Thyroid gland (tissue), 4 donors: ENCODE data around the gene PTPRR. TPM values are rescaled to one million over a fixed set of nuclear protein-coding genes. Genes with fewer than 3 reads are reported as not detected.

Source experiments
- DNase-seq, 2 donors: peaks; one replicate each; pipeline ENCODE4 v3.0.0-alpha.2; 2019
- H3K27ac ChIP-seq, 3 donors: fragments of 200-600 bp; sonication (generic); 1 replicate in 2 of 3; 2 replicates in 1 of 3; pipeline ENCODE4 v1.5.1; 2016 to 2019; ENCODE audit warnings: mild to moderate bottlenecking in 1 of 3, moderate library complexity in 1 of 3
- H3K27me3 ChIP-seq: fragments of 200-600 bp; sonication (generic); one replicate; pipeline ENCODE4 v1.5.1; 2019
- H3K36me3 ChIP-seq, 2 donors: fragments of 200-600 bp; sonication (generic); one replicate each; pipeline ENCODE4 v1.5.1; 2016 to 2019
- H3K4me1 ChIP-seq, 2 donors: fragments of 200-600 bp; sonication (generic); one replicate each; pipeline ENCODE4 v1.5.1; 2017 to 2019
- H3K4me3 ChIP-seq, 3 donors: fragments of 200-600 bp; sonication (generic); replicated peaks in 1 of 3; 1 replicate in 2 of 3; 2 replicates in 1 of 3; pipeline ENCODE4 v1.5.1; 2016; ENCODE audit warnings: mild to moderate bottlenecking in 1 of 3
- H3K9me3 ChIP-seq: fragments of 200-600 bp; sonication (generic); one replicate; pipeline ENCODE4 v1.5.1; 2017
- POLR2A ChIP-seq, 2 donors: fragments of 450-650 bp; IDR thresholded peaks; one replicate each; pipeline ENCODE4 v1.6.1; 2017; ENCODE audit warnings: antibody characterized with exemption in 2 of 2, mild to moderate bottlenecking in 2 of 2, moderate library complexity in 1 of 2
- WGBS, 2 donors: methylation state at CpG; one replicate each; pipeline ENCODE4 v1.1.5; 2017; 5-methylcytosine and 5-hydroxymethylcytosine counted together
- intact Hi-C: fragments of 100-400 bp; cut with DNase I; formaldehyde crosslinking; loops from one replicate; pipeline ENCODE4 v1.15.1; 2023
- total RNA-seq, 4 donors: library from RNA; depleted of rRNA; stranded (reverse); fragments of >200 nt; gene quantifications; one replicate each; pipeline ENCODE4 v1.2.3, GENCODE V29; 2016
- TF ChIP-seq, protein P1 (sequence below), 6 experiments: fragments of 200-600 bp in 3 of 6; fragments of 450-650 bp in 3 of 6; sonication (generic) in 3 of 6; IDR thresholded peaks; one replicate each; pipeline ENCODE4 v1.5.1; 2016 to 2019; ENCODE audit warnings: antibody characterized with exemption in 6 of 6, mild to moderate bottlenecking in 2 of 6, inconsistent platforms in 1 of 6, moderate library complexity in 1 of 6

The PTPRR gene
- total RNA-seq, 4 donors from 2014 or later, result 0.39 to 0.94 (median 0.67) TPM; not detected in 1

DNA sequence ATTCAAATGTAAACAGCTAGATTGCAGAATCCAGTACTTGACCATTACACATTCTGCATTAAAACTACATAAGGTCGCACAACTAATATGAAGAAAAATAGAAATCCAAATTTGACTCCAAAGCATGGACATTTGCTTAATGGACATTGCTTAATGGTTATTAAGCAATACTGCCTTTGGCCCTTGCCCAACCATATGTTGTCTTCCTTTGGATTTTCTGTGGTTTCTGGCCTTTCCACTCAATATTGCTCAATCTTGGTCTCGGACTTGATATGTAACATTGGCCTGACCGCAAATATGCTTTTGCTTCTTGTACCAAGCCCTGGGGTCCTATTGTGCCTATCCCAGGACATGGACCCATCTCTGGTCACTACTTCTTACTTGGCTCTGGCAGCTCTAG, 67.2 kb downstream of the PTPRR start:
- DNase-seq, result no peak
- no peaks in the 10 kb centered on the region for H3K36me3 ChIP-seq
- peaks cover 0 to 7% of the 10 kb centered on the region in 2 donors for H3K4me1 ChIP-seq
- no peaks in the 10 kb centered on the region for H3K9me3 ChIP-seq
- WGBS, 2 donors, result 87 to 88% methylated on average over 3 of the region's 3 CpGs
- no peaks in the 10 kb centered on the region for H3K27me3 ChIP-seq
- H3K4me3 ChIP-seq, result no peak overlapping the region
- no peak for TF ChIP-seq POLR2A (IDR thresholded peaks at IDR 0.05)
- TF ChIP-seq, protein P1, sequence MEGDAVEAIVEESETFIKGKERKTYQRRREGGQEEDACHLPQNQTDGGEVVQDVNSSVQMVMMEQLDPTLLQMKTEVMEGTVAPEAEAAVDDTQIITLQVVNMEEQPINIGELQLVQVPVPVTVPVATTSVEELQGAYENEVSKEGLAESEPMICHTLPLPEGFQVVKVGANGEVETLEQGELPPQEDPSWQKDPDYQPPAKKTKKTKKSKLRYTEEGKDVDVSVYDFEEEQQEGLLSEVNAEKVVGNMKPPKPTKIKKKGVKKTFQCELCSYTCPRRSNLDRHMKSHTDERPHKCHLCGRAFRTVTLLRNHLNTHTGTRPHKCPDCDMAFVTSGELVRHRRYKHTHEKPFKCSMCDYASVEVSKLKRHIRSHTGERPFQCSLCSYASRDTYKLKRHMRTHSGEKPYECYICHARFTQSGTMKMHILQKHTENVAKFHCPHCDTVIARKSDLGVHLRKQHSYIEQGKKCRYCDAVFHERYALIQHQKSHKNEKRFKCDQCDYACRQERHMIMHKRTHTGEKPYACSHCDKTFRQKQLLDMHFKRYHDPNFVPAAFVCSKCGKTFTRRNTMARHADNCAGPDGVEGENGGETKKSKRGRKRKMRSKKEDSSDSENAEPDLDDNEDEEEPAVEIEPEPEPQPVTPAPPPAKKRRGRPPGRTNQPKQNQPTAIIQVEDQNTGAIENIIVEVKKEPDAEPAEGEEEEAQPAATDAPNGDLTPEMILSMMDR (IDR thresholded peaks at IDR 0.05), result no peak
- no peak overlapping the region for H3K27ac ChIP-seq
- intact Hi-C loops, result no loop called here

DNA sequence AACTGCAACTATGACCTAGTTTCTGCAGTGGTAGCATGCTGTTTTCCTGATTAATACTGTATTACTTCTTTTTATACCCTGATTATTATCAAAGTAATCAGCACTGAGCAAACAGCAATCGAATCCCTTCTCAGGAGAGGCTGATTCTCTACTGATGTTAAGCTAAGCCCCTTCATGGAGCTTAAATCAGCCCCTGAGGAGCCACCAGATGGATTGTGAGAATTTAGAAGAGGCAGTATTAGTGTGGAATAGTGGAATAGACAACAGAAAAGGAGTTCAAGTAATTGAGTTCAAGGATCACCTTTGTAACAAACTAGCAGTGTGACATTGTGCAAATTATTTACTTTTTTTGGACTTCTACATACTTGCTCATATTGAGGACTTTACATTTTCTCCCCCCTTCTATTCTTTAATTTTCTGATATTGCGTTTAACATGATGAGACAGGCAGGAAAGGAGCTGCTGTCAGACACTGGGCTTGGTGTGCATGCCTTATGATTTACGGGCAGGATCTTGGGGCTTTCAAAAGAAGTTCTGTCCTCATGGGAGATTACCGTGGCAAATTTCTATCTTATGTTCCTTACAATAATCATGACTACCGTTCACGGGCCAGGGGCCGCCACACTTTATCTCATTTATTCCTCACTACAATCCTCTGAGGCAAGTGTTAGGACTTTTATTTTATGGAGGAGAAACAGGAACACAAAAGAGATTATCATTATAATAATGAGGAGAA, 68.0 kb downstream of the PTPRR start:
- intact Hi-C loops, result no loop called here

DNA sequence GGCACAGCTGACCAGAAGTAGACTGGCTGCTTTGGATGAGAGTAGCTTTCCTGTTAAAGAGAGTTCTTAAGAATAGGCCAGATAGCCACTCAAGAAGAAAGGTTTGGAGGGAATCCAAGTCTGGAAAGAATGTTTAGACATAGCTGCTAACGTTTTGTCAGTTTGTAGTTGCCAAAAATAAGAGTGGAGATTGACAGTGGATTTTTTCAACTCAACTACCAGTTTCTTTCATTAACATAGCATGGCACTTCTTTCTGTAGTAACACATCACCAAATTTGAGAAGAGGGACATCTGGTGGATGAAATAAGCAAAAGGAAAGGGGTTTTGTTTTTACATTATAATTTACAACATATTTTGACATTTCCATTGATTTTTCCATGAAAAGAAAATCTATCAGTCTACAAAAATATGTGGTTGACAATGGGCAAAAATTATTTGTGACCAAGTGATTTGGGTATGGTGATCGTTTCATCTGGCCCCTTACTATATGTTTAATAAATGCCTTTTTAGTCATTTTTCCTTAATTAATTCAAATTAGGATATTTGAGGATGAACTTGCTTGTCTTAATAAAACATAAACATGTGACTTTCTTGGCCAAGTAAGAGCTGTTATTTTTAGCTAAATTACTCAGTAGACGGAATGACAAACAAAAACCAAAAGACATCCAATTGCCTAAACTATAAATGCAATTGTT, 71.1 kb downstream of the PTPRR start:
- H3K9me3 ChIP-seq, result no peaks in the 10 kb centered on the region
- no peaks in the 10 kb centered on the region for H3K36me3 ChIP-seq
- H3K4me1 ChIP-seq, result peaks cover 0 to 7% of the 10 kb centered on the region in 2 donors
- H3K27ac ChIP-seq, result no peak overlapping the region
- TF ChIP-seq POLR2A (IDR thresholded peaks at IDR 0.05), result no peak
- TF ChIP-seq, protein P1 (IDR thresholded peaks at IDR 0.05), result peak in 3 of 6 experiments; percentile 19 to 39 (median 35)
- no peaks in the 10 kb centered on the region for H3K27me3 ChIP-seq
- intact Hi-C loops, result no loop called here
- WGBS, 2 donors, result 25 to 27% methylated on average over 3 of the region's 3 CpGs
- no peak overlapping the region for H3K4me3 ChIP-seq
- no peak for DNase-seq

More for the DNA sequence above, 68.0 kb downstream of the PTPRR start:
- H3K9me3 ChIP-seq, result no peaks in the 10 kb centered on the region
- no peaks in the 10 kb centered on the region for H3K36me3 ChIP-seq
- 79 to 81% methylated on average over 7 of the region's 7 CpGs for WGBS, 2 donors
- peaks cover 0 to 7% of the 10 kb centered on the region in 2 donors for H3K4me1 ChIP-seq
- TF ChIP-seq, protein P1 (IDR thresholded peaks at IDR 0.05), result no peak
- TF ChIP-seq POLR2A (IDR thresholded peaks at IDR 0.05), result no peak
- DNase-seq, result no peak
- H3K4me3 ChIP-seq, result no peak overlapping the region
- no peak overlapping the region for H3K27ac ChIP-seq
- no peaks in the 10 kb centered on the region for H3K27me3 ChIP-seq

DNA sequence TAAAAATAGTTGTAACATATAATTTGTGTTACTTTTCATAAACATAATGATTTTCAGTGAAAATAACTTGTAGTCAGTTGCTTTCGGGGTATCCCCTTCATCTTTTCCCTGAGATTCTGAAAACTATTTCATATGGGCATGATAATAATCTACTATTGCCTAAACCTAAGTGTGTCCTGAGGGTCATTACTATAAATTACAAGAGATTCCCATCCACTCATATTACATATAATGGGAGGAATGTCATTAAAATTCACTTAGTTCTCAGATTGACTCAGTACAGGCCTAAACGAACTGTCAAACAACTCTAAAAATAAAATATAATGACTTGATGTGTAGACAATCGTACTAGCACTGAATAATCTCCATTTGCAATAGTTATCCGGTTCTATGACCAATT, 72.7 kb downstream of the PTPRR start:
- no peaks in the 10 kb centered on the region for H3K36me3 ChIP-seq
- H3K27ac ChIP-seq, result no peak overlapping the region
- no peaks in the 10 kb centered on the region for H3K27me3 ChIP-seq
- 84 to 92% methylated on average over 4 of the region's 4 CpGs for WGBS, 2 donors
- H3K4me3 ChIP-seq, result no peak overlapping the region
- H3K9me3 ChIP-seq, result no peaks in the 10 kb centered on the region
- intact Hi-C loops, result no loop called here
- peaks cover 0 to 7% of the 10 kb centered on the region in 2 donors for H3K4me1 ChIP-seq
- DNase-seq, result no peak
- TF ChIP-seq, protein P1 (IDR thresholded peaks at IDR 0.05), result no peak
- TF ChIP-seq POLR2A (IDR thresholded peaks at IDR 0.05), result no peak

DNA sequence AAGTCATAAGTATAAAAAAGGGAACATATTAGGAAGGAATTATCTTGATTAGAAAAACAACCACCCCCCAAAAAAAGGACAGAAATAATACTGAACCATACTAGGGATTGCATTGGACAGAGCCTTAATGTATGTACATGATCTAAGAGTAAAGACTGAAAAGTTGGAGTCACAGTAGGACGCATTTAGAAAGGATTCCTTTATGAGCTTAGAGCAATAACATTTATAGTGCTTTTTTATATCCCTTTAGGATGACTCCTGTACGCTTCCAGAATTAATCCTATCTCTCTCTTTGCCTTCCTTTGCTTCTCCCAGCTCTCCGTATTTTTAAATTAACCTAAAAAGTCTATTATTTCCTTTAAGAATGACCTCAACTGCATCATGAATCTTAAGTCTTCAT, 75.3 kb downstream of the PTPRR start:
- H3K27ac ChIP-seq, result no peak overlapping the region
- H3K4me1 ChIP-seq, result peaks cover 0 to 7% of the 10 kb centered on the region in 2 donors
- no peak overlapping the region for H3K4me3 ChIP-seq
- intact Hi-C loops, result no loop called here
- 90 to 93% methylated on average over 3 of the region's 3 CpGs for WGBS, 2 donors
- TF ChIP-seq, protein P1 (IDR thresholded peaks at IDR 0.05), result no peak
- no peak for TF ChIP-seq POLR2A (IDR thresholded peaks at IDR 0.05)
- H3K9me3 ChIP-seq, result no peaks in the 10 kb centered on the region
- no peak for DNase-seq
- H3K36me3 ChIP-seq, result no peaks in the 10 kb centered on the region
- H3K27me3 ChIP-seq, result no peaks in the 10 kb centered on the region
